Testis (tissue), 2 donors: ENCODE results near the gene CCDC149.

Experiments
- CTCF ChIP-seq, 3 experiments: fragments of 450-650 bp in 2 of 3; fragments of 200-600 bp in 1 of 3; sonication (generic) in 1 of 3; IDR thresholded peaks; one replicate each; pipeline ENCODE4 v1.5.1; 2016 to 2019; ENCODE audit warnings: antibody characterized with exemption in 3 of 3, mild to moderate bottlenecking in 2 of 3, moderate library complexity in 1 of 3
- POLR2A ChIP-seq: fragments of 450-650 bp; IDR thresholded peaks from one replicate; pipeline ENCODE4 v1.6.1; 2017; ENCODE audit warnings: antibody characterized with exemption, mild to moderate bottlenecking, moderate library complexity

DNA sequence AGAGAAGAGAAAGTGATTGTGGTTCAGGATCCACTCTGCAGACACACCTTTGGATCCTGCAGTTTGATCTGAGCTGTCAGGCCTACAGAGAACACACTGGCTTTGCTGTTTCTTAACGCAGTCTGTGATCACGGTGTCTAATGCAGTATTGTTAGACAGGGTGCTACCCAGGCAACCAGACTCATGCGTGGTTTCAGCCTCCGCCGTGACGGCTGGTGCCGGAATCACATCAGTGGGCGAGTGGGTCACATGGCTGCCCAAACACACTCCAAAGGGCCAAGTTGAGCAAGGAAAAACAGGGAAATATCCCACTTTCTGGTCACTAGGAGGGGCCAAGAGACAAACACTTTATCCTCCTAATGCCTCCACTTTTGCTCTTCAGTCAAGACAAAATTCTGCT lies 27.5 kb downstream of the CCDC149 start:
- TF ChIP-seq CTCF (IDR thresholded peaks at IDR 0.05): no peak
- no peak for TF ChIP-seq POLR2A
